Stimulated activated naive CD4-positive, alpha-beta T cell (primary cell): ENCODE data around the gene DMRTC2.

ENCODE experiments used
- DNase-seq, 6 experiments: peaks; one replicate each; lab custom pipeline; 2025; lab: John Stamatoyannopoulos, UW

Gene DMRTC2

GRCh38 chr19:41890936-41891335, 46.1 kb downstream of the DMRTC2 start:
- DNase-seq, result no peak

- DNase-seq, result no peak
Measured at GRCh38 chr19:41892173-41892902, 47.5 kb downstream of the DMRTC2 start.

- DNase-seq, result peak in 2 of 6 experiments; percentile 21 to 40
Measured at GRCh38 chr19:41893899-41894298, 49.1 kb downstream of the DMRTC2 start.

GRCh38 chr19:41894350-41894749, 49.5 kb downstream of the DMRTC2 start:
- DNase-seq, result no peak

- DNase-seq, result no peak
Measured at GRCh38 chr19:41895745-41896580, 51.1 kb downstream of the DMRTC2 start.

GRCh38 chr19:41896581-41896942, 51.7 kb downstream of the DMRTC2 start:
- DNase-seq, result no peak

- DNase-seq, result no peak
Measured at GRCh38 chr19:41897181-41897580, 52.3 kb downstream of the DMRTC2 start.

- no peak for DNase-seq
Measured at GRCh38 chr19:41897820-41898219, 53.0 kb downstream of the DMRTC2 start.

- no peak for DNase-seq
Measured at GRCh38 chr19:41898235-41898634, 53.4 kb downstream of the DMRTC2 start.
